Measurements from ENCODE around the gene SORCS2. TPM values are rescaled to one million over a fixed set of nuclear protein-coding genes. Genes with fewer than 3 reads are reported as not detected.

The SORCS2 gene
- total RNA-seq, 4 donors from 2014 or later: 0.07 to 1.2 (median 0.11) TPM

DNA sequence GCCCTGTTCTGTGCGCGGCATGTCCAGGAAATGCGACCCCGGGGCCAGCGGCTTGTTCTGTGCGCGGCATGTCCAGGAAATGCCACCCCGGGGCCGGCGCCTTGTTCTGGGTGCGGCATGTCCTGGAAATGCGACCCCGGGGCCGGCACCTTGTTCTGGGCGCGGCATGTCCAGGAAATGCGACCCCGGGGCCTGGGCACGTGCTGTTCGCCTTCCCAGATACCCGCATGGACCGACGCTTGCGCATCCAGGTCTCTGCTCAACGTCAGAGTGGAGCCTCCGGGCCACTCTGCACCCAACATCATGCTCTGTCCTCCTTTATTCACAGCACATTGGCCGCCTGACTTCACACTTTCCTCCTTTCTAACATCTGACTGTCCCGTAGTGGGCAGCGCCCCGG is 318.2 kb downstream of the SORCS2 start:
- Histone ChIP-seq H3K4me3 (no peak overlapping the region), H3K27me3 (peaks cover 0 to 12% (median 6%) of the 10 kb centered on the region in 3 donors), H3K27ac (no peak overlapping the region), H3K36me3 (no peaks in the 10 kb centered on the region), H3K4me1 (no peaks in the 10 kb centered on the region), H3K9me3 (no peaks in the 10 kb centered on the region)
- in situ Hi-C loops (cut with MboI; ENCODE audit: low sequenced_read_pairs in 4 of 4) (no loop called here), intact Hi-C loops (cut with DNase I; ENCODE audit: low total_unique reads) (no loop called here)
- no peak for DNase-seq
- no peak for ATAC-seq
- no peak for TF ChIP-seq POLR2A (IDR thresholded peaks at IDR 0.05)
- no peak for TF ChIP-seq CTCF (IDR thresholded peaks at IDR 0.05 in 4 of 5, conservative IDR thresholded peaks at IDR 0.05 in 1 of 5)

- no peak for ATAC-seq
- DNase-seq: no peak
- no peaks in the 10 kb centered on the region for H3K9me3 ChIP-seq
- intact Hi-C loops (cut with DNase I; ENCODE audit: low total_unique reads): no loop called here
- H3K36me3 ChIP-seq: no peaks in the 10 kb centered on the region
- H3K4me1 ChIP-seq: no peaks in the 10 kb centered on the region
- peaks cover 0 to 12% (median 6%) of the 10 kb centered on the region in 3 donors for H3K27me3 ChIP-seq
- TF ChIP-seq POLR2A (IDR thresholded peaks at IDR 0.05): no peak
- no peak overlapping the region for H3K27ac ChIP-seq
- in situ Hi-C loops (cut with MboI; ENCODE audit: low sequenced_read_pairs in 4 of 4): no loop called here
- H3K4me3 ChIP-seq: no peak overlapping the region
Observed at GRCh38 chr4:7511525-7511924, 319.2 kb downstream of the SORCS2 start.

DNA sequence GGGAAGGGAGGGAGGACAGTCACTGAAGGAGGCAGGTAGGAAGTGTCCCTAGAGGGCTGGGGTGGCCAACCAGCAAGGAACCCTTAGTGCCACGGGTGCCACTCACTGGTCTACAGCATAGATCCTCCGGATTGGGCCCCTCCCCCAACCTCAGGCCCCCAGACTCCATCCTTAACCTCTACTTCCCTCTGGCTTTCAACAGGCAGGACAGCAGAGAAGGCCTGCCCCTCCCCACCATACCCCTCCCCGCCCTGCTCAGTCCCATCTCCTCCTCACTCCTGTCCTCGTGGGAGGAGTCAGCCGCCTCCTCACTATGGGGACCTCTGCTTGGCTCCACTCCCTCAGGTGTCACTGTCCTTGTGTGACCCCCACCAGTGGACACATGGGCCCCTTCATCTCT is 320.1 kb downstream of the SORCS2 start:
- no peak for TF ChIP-seq POLR2A (IDR thresholded peaks at IDR 0.05)
- no peak for TF ChIP-seq CTCF (IDR thresholded peaks at IDR 0.05 in 4 of 5, conservative IDR thresholded peaks at IDR 0.05 in 1 of 5)
- no peaks in the 10 kb centered on the region for H3K9me3 ChIP-seq
- no peaks in the 10 kb centered on the region for H3K36me3 ChIP-seq
- no peak overlapping the region for H3K27ac ChIP-seq
- H3K27me3 ChIP-seq: peaks cover 0 to 14% (median 6%) of the 10 kb centered on the region in 3 donors
- DNase-seq (no peak), ATAC-seq (no peak)
- no peak overlapping the region for H3K4me3 ChIP-seq
- no peaks in the 10 kb centered on the region for H3K4me1 ChIP-seq
- intact Hi-C loops (cut with DNase I; ENCODE audit: low total_unique reads): no loop called here
- in situ Hi-C loops (cut with MboI; ENCODE audit: low sequenced_read_pairs in 4 of 4): no loop called here

- TF ChIP-seq CTCF (IDR thresholded peaks at IDR 0.05 in 4 of 5, conservative IDR thresholded peaks at IDR 0.05 in 1 of 5): no peak
- DNase-seq (no peak), ATAC-seq (no peak)
- H3K4me1 ChIP-seq: no peaks in the 10 kb centered on the region
- H3K36me3 ChIP-seq: no peaks in the 10 kb centered on the region
- H3K9me3 ChIP-seq: no peaks in the 10 kb centered on the region
- H3K4me3 ChIP-seq: no peak overlapping the region
- peaks cover 0 to 20% (median 6%) of the 10 kb centered on the region in 3 donors for H3K27me3 ChIP-seq
- intact Hi-C loops (cut with DNase I; ENCODE audit: low total_unique reads) (no loop called here), in situ Hi-C loops (cut with MboI; ENCODE audit: low sequenced_read_pairs in 4 of 4) (no loop called here)
- no peak overlapping the region for H3K27ac ChIP-seq
Observed at GRCh38 chr4:7512946-7513345, 320.6 kb downstream of the SORCS2 start.

DNA sequence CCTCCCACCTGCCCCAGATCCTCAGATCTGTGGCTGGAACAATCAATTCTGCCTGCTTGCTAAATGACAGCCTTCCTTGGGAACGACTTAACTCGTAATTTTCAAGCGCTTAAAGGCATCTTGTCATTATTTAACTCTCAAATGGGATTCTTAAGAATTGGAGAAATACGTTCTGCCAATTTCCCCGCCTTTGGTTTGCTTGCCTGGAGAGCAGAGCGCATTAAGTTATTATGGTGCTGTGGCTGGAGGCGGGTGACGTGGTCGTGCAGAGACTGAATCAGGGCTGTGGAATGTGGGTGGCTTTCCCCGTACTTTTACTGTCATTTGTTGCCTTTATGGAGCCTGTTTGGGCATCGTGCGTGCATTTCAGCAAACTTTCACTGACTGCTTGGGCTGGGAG is 321.3 kb downstream of the SORCS2 start:
- intact Hi-C loops (cut with DNase I; ENCODE audit: low total_unique reads): no loop called here
- in situ Hi-C loops (cut with MboI; ENCODE audit: low sequenced_read_pairs in 4 of 4): no loop called here
- peaks cover 0 to 24% (median 6%) of the 10 kb centered on the region in 3 donors for H3K27me3 ChIP-seq

More for the DNA sequence above, 321.3 kb downstream of the SORCS2 start:
- no peaks in the 10 kb centered on the region for H3K36me3 ChIP-seq
- H3K4me3 ChIP-seq: no peak overlapping the region
- H3K27ac ChIP-seq: no peak overlapping the region
- no peak for DNase-seq
- no peaks in the 10 kb centered on the region for H3K4me1 ChIP-seq
- no peak for ATAC-seq
- TF ChIP-seq POLR2A (IDR thresholded peaks at IDR 0.05) (no peak), CTCF (IDR thresholded peaks at IDR 0.05 in 4 of 5, conservative IDR thresholded peaks at IDR 0.05 in 1 of 5) (no peak)
- no peaks in the 10 kb centered on the region for H3K9me3 ChIP-seq

Data from gastrocnemius medialis (tissue), 4 donors.